ENCODE data around the gene FBLN1.

DNA sequence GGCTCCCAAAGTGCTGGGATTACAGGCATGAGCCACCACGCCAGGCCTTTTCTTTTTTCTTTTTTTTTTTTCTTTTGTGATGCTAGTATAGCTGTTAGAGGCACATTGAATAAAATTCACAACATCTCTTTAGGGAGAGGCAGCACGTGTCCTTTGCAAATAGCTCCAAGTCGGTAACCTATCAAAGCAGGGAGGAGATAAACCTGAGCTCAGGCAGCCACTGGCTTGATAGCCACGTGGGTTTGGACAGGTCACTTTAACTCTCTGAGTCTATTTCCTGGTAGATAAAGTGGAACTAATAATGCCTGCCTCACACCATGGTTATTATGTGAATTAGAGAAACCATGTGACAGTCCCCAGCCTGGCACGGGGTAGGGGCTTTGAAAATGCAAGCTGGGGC is 125.8 kb downstream of the FBLN1 start:
- TF ChIP-seq CTCF (conservative IDR thresholded peaks at IDR 0.05; ENCODE audit: low read length) (no peak), EZH2phosphoT487 (IDR thresholded peaks at IDR 0.05; ENCODE audit: borderline replicate concordance) (no peak)
